Activated CD4-positive, alpha-beta T cell treated with anti-CD3 and anti-CD28 coated beads, Interleukin-2, amount 50 U/mL, for 4 hours (primary cell): Measurements from ENCODE around the gene ZNF485.
"Not testable (repeated sequence)": the region's sequence is repeated elsewhere in the genome, so short reads cannot be mapped to it uniquely, and the experiment has no call there.

Experiments used
- DNase-seq, 2 experiments: peaks; one replicate each; pipeline ENCODE4 v3.0.0-alpha.2; 2020

Gene ZNF485

GRCh38 chr10:43607199-43607573, 948 bp downstream of the ZNF485 start:
- no peak for DNase-seq

GRCh38 chr10:43610636-43611035, 4.4 kb downstream of the ZNF485 start:
- DNase-seq = no peak

- no peak for DNase-seq
Measured at GRCh38 chr10:43616697-43617370, 10.6 kb downstream of the ZNF485 start.

DNA sequence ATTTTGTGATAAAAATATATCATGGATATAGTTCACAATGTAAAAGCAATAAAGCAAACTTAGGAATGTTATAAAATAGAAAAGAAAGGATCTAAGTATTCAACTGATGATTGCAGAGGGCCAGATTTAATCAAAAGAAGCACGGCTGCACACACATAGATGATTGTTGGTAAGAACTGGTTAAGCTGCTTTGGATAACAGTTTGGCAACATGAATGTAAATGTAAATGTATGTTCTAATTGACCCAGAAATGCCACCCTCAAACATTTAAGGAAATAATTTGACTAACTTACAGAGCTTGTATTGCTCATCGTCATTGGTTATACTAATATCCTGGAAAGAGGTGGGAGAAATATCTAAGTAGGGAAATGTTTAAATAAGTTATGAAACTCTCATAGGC, 13.1 kb downstream of the ZNF485 start:
- no peak for DNase-seq

GRCh38 chr10:43622038-43622437, 15.8 kb downstream of the ZNF485 start:
- no peak for DNase-seq

GRCh38 chr10:43623351-43623750, 17.1 kb downstream of the ZNF485 start:
- no peak for DNase-seq

DNA sequence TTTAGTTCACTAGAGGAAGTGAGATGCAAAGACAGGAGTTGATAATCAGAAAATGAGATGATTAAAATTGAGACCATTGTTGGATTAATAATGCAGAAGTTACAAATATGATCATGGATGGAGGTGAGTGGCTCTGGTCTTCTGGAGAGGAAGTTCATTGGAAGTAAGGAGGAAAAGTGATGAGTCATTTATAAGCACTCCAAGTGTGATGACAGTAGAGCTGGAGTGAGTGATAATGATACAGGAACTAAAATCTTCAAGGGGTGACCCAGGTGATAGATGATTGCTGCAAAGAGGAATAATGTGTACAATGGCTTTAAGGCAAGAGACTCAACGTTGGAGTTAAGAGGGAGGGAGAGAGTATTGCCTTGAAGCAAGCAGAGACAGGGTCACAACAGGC, 21.7 kb downstream of the ZNF485 start:
- no peak for DNase-seq

DNA sequence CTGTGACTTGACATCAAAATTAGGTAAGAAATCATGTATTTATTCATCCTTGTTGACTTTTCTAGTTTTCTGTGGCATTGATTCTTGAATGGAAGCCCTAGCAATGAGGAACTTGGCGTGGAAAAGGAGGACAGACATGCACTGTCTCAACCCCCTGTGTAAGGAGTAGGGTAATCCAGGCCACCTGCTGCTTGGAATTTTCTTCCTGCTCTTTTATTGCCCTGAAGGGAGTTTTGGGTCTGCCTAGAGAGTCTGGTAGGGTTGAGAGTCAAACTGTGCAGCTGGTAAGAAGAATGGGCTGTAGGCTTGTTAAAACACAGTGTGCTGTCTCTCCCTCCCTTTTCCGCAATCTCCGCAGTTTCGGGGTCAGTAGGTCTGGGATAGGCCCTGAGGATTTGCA, 22.7 kb downstream of the ZNF485 start:
- no peak for DNase-seq

DNA sequence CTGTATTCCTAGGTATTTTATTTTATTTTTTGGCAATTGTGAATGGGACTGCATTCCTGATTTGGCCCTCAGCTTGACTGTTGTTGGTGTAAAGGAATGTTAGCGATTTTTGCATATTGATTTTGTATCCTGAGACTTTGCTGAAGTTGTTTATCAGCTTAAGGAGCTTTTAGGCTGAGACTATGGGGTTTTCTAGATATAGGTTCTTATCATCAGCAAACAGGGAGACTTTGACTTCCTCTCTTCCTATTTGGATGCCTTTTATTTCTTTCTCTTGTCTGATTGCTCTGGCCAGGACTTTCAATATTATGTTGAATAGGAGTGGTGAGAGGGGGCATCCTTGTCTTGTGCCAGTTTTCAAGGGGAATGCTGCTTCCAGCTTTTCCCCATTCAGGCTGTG, 29.6 kb downstream of the ZNF485 start:
- DNase-seq = not testable (repeated sequence)

GRCh38 chr10:43640603-43641002, 34.4 kb downstream of the ZNF485 start:
- no peak for DNase-seq

DNA sequence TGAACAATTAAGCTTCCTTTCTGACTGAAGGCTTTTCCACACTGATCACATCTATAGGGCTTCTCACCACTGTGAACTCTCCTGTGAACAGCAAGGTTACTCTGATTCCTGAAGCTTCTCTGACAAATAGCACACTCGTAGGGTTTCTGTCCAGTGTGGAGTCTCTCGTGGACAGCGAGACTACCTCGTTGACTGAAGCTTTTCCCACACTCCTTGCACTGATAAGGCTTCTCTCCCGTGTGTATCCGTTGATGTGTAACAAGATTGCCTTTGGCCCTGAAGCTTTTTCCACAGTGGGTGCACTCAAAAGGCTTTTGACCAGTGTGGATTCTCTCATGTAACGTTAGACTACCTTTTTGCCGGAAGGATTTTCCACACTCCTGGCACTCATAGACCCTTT, 38.0 kb downstream of the ZNF485 start:
- no peak for DNase-seq

DNA sequence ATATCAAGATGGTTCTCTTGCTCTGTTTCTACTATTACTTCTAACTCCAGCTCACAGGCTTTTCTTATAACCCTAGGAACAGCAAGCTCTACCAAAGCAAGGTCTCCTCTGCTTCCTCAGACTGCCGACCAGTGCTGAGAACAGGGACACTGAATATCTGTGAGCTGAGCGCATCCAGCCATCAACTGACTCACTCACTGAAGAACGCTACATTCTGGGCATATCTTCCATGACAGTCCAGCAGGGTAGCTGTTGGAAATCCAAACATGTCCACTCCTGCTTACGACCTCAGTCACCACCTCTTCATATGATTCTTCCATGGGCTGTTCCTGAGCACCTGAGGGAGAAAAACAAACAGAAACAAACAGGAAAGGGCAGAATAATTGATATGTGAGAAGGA, 39.6 kb downstream of the ZNF485 start:
- DNase-seq = no peak

- no peak for DNase-seq
Measured at GRCh38 chr10:43647576-43647975, 41.3 kb downstream of the ZNF485 start.

GRCh38 chr10:43648095-43648397, 41.8 kb downstream of the ZNF485 start:
- no peak for DNase-seq

DNA sequence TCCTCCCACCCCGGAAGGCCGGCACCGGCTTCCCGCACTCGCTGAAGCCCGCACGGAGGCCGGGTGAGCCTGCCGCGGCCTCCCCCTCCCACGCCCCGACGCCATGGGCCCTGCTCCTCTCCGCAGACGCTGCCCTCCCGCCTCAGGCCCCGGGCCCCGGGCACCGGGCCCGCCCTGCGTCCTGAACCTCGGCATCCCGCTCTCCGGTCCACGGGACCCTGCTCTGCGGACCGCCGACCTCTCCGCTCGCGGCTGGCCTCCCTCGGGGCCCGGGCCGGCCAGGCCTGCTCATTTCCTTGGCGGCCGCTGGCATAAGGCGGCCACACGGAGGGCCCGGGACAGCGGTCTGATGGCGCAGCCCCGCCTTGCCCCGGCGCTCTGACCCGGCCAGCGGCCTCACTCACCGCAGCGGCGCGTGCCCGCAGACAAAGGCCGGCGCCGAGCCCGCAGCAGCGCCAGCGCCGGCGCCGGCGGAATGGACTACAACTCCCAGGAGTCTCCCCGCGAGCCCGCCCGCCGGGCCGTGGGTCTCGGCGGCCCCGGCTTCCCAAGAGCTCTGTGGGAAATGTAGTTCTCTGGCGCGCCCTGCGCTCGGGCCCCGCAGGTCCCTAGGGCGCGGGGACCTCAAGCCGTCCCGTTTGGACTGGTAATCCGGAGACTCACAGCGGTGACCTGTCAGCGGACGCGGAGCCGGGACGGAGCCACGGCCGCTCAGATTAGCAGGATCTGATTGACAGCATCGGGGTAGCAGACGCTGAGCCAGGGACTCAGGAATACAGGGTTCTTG, 42.4 kb downstream of the ZNF485 start, which contains the start of gene ZNF32:
Gene ZNF32 (minus strand): TSS at position 484 of the 787 bp plus-strand sequence. CDS start 2,748 bp downstream, outside the sequence.
- DNase-seq = peak; percentile 74 to 77

DNA sequence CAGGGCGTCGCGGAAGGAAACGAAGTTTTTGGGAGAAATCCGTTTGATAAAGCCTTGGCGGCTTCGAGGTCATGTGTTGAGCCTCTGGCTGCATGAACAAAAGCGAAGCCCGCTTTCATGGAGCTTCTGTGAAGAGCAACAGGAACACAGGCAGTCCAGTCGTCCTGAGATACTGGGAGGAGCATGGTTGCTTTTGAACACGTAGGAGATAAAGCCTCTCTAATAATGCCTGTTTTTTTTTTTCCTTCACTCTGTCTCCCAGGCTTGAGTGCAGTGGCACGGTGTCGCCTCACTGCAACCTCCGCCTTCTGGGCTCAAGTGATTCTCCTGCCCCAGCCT, 42.9 kb downstream of the ZNF485 start:
- no peak for DNase-seq

- DNase-seq = no peak
Measured at GRCh38 chr10:43653746-43654145, 47.5 kb downstream of the ZNF485 start.

GRCh38 chr10:43655311-43655710, 49.1 kb downstream of the ZNF485 start:
- no peak for DNase-seq

DNA sequence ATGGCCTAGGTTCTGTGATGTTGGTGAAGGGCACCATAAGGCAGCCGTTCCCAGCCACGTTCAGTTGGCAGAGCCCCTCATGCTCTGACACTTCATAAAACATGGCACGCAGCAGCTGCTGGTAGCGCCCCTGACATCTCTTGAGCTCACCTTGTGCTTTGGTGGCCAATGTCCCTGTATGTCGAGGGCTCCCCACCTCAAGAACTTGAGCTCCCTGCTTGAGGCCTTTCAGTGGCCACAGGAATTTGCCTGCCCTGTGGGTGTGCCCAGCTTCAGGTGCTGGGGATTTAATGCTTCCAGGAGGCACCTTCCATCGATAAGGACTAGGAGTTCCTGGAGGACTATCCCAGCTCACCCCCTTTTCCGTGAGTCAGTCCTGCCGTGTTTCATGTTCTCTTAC, 52.0 kb downstream of the ZNF485 start:
- no peak for DNase-seq

- DNase-seq = no peak
Measured at GRCh38 chr10:43665054-43665453, 58.8 kb downstream of the ZNF485 start.

DNA sequence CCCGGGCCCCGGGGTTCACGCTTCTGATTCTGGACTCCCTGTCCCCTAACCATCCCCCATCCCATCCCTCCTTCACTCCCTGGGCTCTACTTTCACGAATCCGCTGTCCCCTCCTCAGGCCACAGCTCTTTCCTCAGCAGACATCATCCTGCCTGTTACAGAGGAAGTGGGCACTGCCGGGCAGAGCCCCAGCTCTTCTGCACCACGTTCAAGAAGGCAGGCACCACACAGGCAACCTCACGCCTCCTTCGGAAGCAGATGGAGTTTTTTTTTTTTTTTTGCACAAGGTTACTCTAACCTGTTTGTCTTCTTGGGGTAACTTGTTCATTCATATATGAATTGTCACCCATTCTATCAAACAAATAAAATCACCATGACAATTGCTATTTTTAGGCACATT, 60.3 kb downstream of the ZNF485 start:
- DNase-seq = no peak

- no peak for DNase-seq
Measured at GRCh38 chr10:43667317-43667731, 61.1 kb downstream of the ZNF485 start.
